Bladder microvascular endothelial cell (primary cell): ENCODE measurements around the gene DLGAP3. TPM values are rescaled to one million over a fixed set of nuclear protein-coding genes. Genes with fewer than 3 reads are reported as not detected.

ENCODE experiments used
- total RNA-seq: library from RNA; depleted of rRNA; stranded (reverse); fragments of >200 nt; gene quantifications from 2 replicates; pipeline ENCODE4 v1.2.3, GENCODE V29; 2014

Gene DLGAP3, protein sequence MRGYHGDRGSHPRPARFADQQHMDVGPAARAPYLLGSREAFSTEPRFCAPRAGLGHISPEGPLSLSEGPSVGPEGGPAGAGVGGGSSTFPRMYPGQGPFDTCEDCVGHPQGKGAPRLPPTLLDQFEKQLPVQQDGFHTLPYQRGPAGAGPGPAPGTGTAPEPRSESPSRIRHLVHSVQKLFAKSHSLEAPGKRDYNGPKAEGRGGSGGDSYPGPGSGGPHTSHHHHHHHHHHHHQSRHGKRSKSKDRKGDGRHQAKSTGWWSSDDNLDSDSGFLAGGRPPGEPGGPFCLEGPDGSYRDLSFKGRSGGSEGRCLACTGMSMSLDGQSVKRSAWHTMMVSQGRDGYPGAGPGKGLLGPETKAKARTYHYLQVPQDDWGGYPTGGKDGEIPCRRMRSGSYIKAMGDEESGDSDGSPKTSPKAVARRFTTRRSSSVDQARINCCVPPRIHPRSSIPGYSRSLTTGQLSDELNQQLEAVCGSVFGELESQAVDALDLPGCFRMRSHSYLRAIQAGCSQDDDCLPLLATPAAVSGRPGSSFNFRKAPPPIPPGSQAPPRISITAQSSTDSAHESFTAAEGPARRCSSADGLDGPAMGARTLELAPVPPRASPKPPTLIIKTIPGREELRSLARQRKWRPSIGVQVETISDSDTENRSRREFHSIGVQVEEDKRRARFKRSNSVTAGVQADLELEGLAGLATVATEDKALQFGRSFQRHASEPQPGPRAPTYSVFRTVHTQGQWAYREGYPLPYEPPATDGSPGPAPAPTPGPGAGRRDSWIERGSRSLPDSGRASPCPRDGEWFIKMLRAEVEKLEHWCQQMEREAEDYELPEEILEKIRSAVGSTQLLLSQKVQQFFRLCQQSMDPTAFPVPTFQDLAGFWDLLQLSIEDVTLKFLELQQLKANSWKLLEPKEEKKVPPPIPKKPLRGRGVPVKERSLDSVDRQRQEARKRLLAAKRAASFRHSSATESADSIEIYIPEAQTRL
- total RNA-seq = under 0.01 TPM in 2 replicates

DNA sequence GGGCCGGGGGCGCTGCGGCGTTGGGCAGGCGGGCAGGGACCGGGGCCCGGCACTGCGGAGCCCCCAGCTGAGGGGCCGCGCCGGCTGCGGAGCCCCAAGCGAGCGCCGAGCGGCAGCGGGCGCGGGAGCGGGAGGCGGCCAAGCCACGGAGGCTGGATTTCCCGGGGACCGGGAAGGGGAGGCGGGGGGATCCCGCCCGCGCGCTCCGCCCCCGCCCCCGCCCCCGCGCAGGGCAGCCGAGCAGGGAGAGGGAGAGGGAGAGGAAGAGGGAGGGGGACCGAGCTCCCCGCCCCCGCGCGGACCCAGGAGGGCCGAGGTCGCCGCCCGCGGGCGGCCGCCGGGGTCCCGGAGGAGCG, at the start of gene DLGAP3:
TSS of gene DLGAP3 (minus strand) at position 154 of the 356 bp plus-strand sequence. CDS start 24,267 bp downstream, outside the sequence.

DNA sequence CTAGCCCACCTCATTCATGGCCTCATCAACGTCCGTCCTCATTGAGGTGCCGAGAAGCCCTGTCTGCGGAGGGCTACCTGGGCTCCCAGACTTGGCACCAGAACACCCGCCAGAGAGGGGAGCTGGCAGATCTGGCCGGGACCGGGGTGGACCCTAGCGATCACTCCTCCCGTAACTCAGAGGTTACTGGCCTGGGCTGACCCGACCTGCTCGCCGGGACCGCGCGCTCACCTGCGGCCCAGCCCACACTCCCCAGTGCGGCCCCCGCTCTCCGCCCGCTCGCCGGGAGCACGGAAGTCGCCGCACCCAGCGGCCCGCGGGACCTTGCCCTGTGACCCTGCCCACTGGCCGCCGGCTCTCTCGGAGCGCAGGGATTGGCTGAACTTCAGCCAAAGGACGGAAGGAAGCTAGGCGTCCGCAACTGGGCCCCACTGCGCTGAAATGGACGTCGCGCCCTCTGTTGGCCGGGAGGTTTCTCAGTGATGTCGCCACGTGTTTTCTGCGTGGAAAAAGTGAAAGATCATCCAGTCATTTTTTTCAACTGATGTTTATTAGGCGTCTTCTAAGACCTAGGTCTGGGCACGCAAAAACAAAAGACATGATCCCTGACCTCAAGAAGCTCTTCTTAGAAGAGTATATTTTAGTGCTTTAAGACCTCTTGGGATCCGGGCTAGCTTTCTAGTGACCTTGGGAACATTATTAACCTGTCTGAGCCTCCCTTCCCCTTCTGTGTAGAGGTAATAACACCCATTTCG, 69.8 kb downstream of the DLGAP3 start, which contains the start of gene SMIM12:
TSS of gene SMIM12 (minus strand) at position 304 of the 755 bp plus-strand sequence. CDS start 3,772 bp downstream, outside the sequence.

Other genes with a start within 250 kb of the DLGAP3 start
- not detected in 2 replicates for gene GJB5, start 174.6 kb downstream of the DLGAP3 start, total RNA-seq
- not detected in 2 replicates for gene GJB4, start 169.9 kb downstream of the DLGAP3 start, total RNA-seq
- gene GJB3, start 148.4 kb downstream of the DLGAP3 start, total RNA-seq = not detected in 2 replicates
- 2.6 and 130 TPM in 2 replicates for gene GJA4, start 136.7 kb downstream of the DLGAP3 start, total RNA-seq
- gene SMIM12, start 69.9 kb downstream of the DLGAP3 start, total RNA-seq = 30.1 and 67.7 TPM in 2 replicates
- 19.4 and 22.2 TPM in 2 replicates for gene TMEM35B, start 55.7 kb upstream of the DLGAP3 start, total RNA-seq
- gene ZMYM6, start 102.3 kb upstream of the DLGAP3 start, total RNA-seq = 8.1 and 11.8 TPM in 2 replicates
- gene ZMYM1, start 149.7 kb upstream of the DLGAP3 start, total RNA-seq = 11.8 and 27.1 TPM in 2 replicates